BJ (cell line): ENCODE results near the gene ALDH1A1. TPM values are rescaled to one million over a fixed set of nuclear protein-coding genes. Genes with fewer than 3 reads are reported as not detected.

Experiments used
- CTCF ChIA-PET: fragments of 350-600 bp; formaldehyde crosslinking; extraction: SDS; loops from one replicate; lab custom pipeline; 2021; ENCODE audit warnings: antibody characterized with exemption, inconsistent platforms; lab: Yijun Ruan, JAX
- POLR2A ChIA-PET: fragments of 300-600 bp; sonication (Branson Sonifier 250); formaldehyde crosslinking; extraction: SDS; loops from one replicate; lab custom pipeline; 2021; ENCODE audit warnings: antibody characterized with exemption; lab: Charles Lee
- DNase-seq: peaks from one replicate; pipeline ENCODE4 v3.0.0-alpha.2; 2011; ENCODE audit warnings: low read depth
- H3K27me3 ChIP-seq: 2 replicates; pipeline ENCODE4 v1.6.0; 2011; ENCODE audit warnings: low read length; ENCODE audit not compliant: control insufficient read depth, insufficient read depth
- H3K36me3 ChIP-seq: 2 replicates; pipeline ENCODE4 v1.5.1; 2011; ENCODE audit warnings: low read length; ENCODE audit not compliant: control insufficient read depth, insufficient read depth
- H3K4me3 ChIP-seq: 2 replicates; pipeline ENCODE4 v1.5.1; 2011; ENCODE audit warnings: low read depth, mild to moderate bottlenecking, control low read depth, low read length
- polyA plus RNA-seq: library from polyadenylated mRNA; depleted of rRNA; stranded (reverse); fragments of >200 nt; gene quantifications from 2 replicates; pipeline ENCODE4 v1.2.3, GENCODE V29; 2011
- TF ChIP-seq, protein P1 (sequence below): IDR thresholded peaks from 2 replicates; pipeline ENCODE4 v1.5.1; 2011; ENCODE audit warnings: low read depth, mild to moderate bottlenecking, control low read depth, inconsistent platforms, low read length, moderate library complexity; ENCODE audit not compliant: insufficient read depth

The ALDH1A1 gene
- polyA plus RNA-seq, 1 experiment: 247 TPM

DNA sequence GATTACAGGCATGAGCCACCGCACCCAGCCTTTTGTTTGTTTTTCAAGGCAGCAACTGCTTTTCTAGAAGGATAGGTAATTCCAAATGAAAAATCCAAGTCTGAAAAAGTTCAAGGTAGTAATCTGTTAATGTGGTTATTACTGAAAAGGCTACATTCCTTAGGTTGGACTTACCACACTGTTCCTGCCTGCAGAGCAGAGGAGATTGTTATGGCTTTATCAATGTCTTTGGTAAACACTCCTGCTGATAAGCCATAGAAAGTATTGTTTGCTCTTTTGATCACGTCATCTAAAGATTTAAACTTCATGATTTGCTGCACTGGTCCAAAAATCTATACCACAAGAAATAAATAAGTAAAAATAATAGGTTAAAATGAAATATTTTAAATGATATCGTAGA is 43.4 kb downstream of the ALDH1A1 start:
- DNase-seq: no peak
- ChIA-PET CTCF (no interaction called here), POLR2A (no interaction called here)

DNA sequence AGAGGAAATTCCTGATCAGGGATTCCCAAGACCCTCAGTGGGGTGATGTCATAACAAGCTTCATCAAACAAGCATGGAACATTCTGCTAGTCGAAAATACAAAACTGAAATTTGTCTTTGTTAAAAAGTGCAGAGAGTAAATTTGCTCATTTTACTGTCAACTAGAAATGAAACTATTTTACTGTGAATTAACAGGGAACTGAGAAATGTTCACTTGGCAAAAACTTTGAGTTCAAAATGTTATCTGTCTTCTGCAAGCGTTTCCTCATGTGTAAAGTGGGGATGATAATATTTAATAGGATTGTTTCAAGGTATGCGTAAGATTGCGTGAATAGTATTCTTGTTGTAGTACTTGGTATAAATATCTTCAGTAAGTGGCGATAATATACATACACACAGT is 45.4 kb downstream of the ALDH1A1 start:
- H3K27me3 ChIP-seq: no peaks in the 10 kb centered on the region
- no peak overlapping the region for H3K4me3 ChIP-seq
- H3K36me3 ChIP-seq: peaks cover 10% of the 10 kb centered on the region
- ChIA-PET CTCF (no interaction called here), POLR2A (no interaction called here)
- no peak for DNase-seq
- TF ChIP-seq, protein P1, sequence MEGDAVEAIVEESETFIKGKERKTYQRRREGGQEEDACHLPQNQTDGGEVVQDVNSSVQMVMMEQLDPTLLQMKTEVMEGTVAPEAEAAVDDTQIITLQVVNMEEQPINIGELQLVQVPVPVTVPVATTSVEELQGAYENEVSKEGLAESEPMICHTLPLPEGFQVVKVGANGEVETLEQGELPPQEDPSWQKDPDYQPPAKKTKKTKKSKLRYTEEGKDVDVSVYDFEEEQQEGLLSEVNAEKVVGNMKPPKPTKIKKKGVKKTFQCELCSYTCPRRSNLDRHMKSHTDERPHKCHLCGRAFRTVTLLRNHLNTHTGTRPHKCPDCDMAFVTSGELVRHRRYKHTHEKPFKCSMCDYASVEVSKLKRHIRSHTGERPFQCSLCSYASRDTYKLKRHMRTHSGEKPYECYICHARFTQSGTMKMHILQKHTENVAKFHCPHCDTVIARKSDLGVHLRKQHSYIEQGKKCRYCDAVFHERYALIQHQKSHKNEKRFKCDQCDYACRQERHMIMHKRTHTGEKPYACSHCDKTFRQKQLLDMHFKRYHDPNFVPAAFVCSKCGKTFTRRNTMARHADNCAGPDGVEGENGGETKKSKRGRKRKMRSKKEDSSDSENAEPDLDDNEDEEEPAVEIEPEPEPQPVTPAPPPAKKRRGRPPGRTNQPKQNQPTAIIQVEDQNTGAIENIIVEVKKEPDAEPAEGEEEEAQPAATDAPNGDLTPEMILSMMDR: no peak

More for the DNA sequence above, 43.4 kb downstream of the ALDH1A1 start:
- no peak overlapping the region for H3K4me3 ChIP-seq
- H3K27me3 ChIP-seq: no peaks in the 10 kb centered on the region
- TF ChIP-seq, protein P1: no peak
- H3K36me3 ChIP-seq: peaks cover 9% of the 10 kb centered on the region

DNA sequence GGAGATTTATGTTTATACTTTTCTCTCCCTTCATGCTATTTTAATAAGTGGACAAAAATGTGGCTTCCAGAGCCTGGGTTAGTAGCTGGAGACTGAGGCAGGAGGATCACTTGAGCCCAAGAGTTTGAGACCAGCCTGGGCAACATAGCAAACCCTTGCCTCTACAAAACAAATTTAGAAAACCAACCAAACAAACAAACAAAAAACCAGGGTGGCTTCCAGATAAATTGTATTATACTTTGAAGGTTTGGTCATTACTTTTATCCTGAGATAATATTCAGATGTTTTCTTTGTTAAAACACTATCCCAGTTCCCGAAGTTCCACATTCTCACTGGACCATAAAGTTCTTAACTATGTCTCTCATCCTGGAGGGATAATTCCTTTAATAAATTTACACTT is 46.0 kb downstream of the ALDH1A1 start:
- ChIA-PET CTCF (no interaction called here), POLR2A (no interaction called here)
- Histone ChIP-seq H3K27me3 (no peaks in the 10 kb centered on the region), H3K36me3 (peaks cover 8% of the 10 kb centered on the region), H3K4me3 (no peak overlapping the region)
- no peak for DNase-seq
- TF ChIP-seq, protein P1: no peak

DNA sequence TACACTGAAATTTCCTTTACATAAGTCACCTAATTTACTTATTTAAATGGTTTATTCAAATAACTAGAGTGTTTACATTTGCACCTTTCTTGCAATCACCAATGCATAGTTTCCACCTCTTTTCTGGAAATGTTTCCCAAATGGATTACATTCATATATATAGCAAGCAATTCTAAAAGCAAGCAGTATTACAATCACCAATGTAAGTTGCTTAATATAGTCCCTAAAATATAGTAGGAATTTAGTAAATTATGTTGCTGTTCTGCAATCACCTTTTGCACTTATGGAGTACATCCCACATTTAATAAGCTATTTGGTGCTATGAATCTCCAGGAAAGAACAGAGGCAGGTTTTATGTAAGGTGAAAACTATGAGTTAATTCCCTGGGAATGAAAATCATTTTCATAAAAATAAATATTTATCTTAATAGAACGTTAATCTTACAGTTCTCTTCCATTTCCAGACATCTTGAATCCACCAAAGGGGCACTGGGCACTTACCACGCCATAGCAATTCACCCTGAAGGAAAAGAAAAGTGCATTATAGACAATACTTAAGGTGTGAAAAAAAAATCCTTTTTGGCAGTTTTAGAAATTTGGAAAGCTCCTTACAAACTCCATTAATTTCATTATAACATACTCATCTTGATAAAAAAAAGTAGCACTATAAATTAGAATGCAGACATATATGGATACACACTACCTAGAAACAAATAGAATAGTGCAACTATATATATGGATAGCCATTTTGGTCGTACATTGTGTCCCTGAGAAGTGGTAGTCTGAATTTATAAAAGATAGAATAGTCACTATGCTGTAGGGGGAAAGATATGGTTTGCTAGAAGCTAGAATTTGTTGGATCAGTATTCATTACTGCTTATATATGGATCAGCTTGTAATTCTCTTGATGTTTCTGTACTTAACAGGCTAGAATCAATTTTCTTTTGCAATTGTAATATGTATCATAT is 47.1 kb downstream of the ALDH1A1 start:
- Histone ChIP-seq H3K27me3 (no peaks in the 10 kb centered on the region), H3K4me3 (no peak overlapping the region), H3K36me3 (peaks cover 7% of the 10 kb centered on the region)
- ChIA-PET POLR2A (no interaction called here), CTCF (no interaction called here)
- TF ChIP-seq, protein P1: no peak
- DNase-seq: no peak

DNA sequence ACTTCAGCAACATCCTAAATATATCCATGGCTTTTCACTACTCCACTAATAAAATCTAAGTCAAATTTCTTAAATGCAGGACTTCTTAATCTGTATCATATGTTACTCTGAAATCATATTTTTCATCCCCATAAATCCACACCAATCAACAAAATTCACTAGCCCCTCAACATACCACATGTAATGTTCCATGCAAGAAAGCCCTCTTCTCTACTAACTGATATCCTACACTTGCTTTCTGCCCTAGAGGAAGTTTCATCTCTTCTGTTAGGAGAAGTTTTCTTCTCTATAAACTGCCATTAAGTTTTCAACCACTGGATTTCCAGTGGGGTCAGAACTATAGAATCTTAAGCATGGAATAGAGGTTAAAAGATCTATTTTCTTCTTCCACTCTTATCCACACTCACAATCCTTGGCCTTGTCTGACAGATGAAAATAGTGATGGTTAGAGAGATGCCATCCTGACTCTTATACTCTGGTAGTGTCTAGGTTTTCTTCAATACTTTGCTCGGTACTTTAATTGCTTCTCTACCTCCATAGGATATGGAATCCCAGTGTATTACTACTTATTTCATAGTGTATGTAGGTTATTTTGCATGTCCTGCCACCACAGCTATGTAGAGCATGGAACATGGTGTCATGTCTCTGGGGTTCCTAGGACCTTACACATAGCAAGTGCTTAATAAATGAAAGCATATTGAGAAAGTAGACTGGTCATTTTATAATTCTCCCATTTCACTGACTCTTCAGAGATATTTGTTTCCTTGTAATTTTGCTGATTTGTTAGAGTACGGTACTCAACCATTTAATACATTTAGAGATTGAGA is 48.4 kb downstream of the ALDH1A1 start:
- no peaks in the 10 kb centered on the region for H3K27me3 ChIP-seq
- TF ChIP-seq, protein P1: no peak
- ChIA-PET POLR2A (no interaction called here), CTCF (no interaction called here)
- H3K4me3 ChIP-seq: no peak overlapping the region
- DNase-seq: no peak
- peaks cover 7% of the 10 kb centered on the region for H3K36me3 ChIP-seq
